ENCODE results near the gene CEP350. TPM values are rescaled to one million over a fixed set of nuclear protein-coding genes. Genes with fewer than 3 reads are reported as not detected.
"Not testable (repeated sequence)": the region's sequence is repeated elsewhere in the genome, so short reads cannot be mapped to it uniquely, and the experiment has no call there.

CEP350 gene
- total RNA-seq, 1 donor from 2014 or later, result 111 TPM

DNA sequence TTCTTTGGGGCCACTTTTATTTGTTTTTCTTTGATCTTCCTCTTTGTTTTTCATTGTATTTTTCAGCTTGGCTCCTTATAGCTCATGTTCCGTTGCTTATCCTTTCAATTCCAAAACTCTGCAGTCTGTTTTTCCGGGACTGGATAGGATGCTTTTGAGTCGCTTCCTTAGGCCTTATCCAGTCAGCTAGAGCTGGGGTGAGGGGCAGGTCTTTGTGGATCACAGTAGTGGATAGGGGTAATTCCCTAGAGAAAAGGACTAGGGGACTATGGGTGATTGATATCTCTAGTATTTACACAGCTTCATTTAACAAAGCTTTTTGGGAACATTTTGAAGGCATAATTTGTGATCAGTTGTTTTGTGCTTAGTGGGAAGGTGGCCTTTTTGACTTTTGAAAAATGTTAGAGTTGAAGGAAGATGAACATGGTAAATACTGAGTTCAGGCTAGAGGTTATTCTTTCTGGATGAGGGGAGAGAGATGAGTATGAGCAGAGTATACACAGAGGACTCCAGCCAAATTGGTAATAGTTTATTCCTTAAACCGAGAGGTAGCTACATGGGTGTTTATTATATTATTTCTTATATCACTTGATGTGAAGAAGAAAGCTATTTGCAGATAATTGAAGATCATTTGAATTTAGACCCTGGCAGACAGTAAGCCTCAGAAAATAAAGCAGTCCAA is 22.5 kb downstream of the CEP350 start:
- DNase-seq (ENCODE audit: low spot score in 2 of 2), result no peak
- FAIRE-seq, result no peak

GRCh38 chr1:179978199-179979079 is 23.8 kb downstream of the CEP350 start:
- DNase-seq (ENCODE audit: low spot score in 2 of 2), result no peak
- no peak for FAIRE-seq

DNA sequence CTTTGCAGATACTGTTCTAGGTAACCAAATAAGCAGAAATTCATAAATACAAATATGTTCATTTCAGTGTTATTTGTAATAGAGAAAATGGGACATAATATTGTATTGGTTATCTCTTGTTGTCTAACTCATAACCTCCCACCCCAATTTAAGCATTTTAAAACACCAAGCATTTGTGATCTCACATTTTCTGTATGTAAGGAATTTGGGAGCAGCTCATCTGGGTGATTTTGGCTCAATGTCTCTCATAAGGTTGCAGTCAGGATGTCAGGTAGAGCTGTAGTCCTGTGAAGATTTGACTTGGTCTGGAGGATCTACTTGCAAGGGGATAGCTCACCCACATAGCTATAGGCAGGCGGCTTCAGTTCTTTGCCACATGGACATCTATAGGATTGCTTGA is 29.5 kb downstream of the CEP350 start:
- no peak for DNase-seq (ENCODE audit: low spot score in 2 of 2)
- no peak for FAIRE-seq

- FAIRE-seq (no peak), DNase-seq (ENCODE audit: low spot score in 2 of 2) (no peak)
These were observed 30.3 kb downstream of the CEP350 start for GRCh38 chr1:179984942-179985341.

DNA sequence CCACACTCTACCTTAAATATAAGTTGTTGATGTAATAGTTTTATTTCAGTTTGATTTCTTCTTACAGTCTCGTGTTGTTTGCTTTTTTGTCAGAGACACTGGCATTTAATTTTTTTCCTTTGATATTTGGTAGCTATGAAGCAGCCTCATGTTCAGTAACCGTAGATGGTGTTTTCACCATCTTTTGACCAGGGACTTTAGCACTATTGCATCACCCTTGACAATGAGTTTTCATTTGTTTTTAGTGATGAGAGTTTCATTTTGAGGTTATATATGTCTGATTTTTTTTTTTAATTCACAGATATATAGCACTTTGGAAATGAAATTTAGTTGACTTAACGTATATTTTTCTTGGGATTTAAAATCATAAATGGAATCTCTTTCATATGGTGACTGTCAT is 36.2 kb downstream of the CEP350 start:
- no peak for FAIRE-seq

GRCh38 chr1:179995576-179995975 is 41.0 kb downstream of the CEP350 start:
- FAIRE-seq, result no peak
- no peak for DNase-seq (ENCODE audit: low spot score in 2 of 2)

More for the DNA sequence above, 36.2 kb downstream of the CEP350 start:
- no peak for DNase-seq (ENCODE audit: low spot score in 2 of 2)

GRCh38 chr1:179996099-179996498 is 41.5 kb downstream of the CEP350 start:
- no peak for FAIRE-seq
- no peak for DNase-seq (ENCODE audit: low spot score in 2 of 2)

DNA sequence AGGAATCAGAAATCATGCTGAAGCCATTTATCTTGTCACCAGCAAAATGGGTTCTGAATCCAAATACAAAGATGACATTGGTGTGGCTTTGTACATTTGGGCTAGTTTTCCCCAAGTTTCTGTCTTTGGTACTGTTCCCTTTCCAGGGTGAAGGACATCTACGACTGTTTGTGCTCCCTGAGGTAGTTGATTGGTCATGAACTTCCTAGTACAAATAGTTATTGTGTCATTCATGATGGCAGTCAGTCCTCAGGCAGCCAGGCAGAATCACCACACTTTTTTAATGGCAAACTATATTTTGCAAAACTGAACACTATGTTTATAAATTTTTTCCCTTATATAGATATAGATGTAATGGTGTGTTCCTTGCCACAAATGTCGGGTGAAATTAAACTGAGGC is 46.0 kb downstream of the CEP350 start:
- DNase-seq (ENCODE audit: low spot score in 2 of 2) (no peak), FAIRE-seq (no peak)

GRCh38 chr1:180002437-180002836 is 47.8 kb downstream of the CEP350 start:
- DNase-seq (ENCODE audit: low spot score in 2 of 2) (no peak), FAIRE-seq (no peak)

GRCh38 chr1:180003026-180003695 is 48.6 kb downstream of the CEP350 start:
- no peak for FAIRE-seq
- DNase-seq (ENCODE audit: low spot score in 2 of 2), result no peak

DNA sequence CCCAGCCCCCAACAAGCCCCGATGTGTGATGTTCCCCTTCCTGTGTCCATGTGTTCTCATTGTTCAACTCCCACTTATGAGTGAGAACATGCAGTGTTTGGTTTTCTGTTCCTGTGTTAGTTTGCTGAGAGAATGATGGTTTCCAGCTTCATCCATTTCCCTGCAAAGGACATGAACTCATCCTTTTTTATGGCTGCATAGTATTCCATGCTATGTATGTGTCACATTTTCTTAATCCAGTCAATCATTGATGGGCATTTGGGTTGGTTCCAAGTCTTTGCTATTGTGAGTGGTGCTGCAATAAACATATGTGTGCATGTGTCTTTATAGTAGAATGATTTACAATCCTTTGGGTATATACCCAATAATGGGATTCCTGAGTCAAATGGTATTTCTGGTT is 52.2 kb downstream of the CEP350 start:
- not testable (repeated sequence) for DNase-seq (ENCODE audit: low spot score in 2 of 2); FAIRE-seq

DNA sequence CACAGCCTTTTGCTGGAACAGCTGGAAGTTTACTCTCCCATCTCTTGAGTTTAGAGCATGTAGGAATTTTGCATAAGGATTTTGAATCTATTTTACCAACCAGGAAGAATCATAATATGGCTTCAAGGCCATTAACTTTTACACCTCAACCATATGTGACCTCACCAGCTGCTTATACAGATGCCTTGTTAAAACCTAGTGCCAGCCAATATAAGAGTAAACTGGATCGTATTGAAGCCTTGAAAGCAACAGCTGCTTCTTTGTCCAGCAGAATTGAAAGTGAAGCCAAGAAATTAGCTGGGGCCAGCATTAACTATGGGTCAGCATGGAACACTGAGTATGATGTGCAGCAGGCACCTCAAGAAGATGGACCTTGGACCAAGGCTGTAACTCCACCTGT is 65.4 kb downstream of the CEP350 start:
- DNase-seq (ENCODE audit: low spot score in 2 of 2) (no peak), FAIRE-seq (no peak)

- FAIRE-seq (no peak), DNase-seq (ENCODE audit: low spot score in 2 of 2) (no peak)
These were observed 71.9 kb downstream of the CEP350 start for GRCh38 chr1:180026556-180026955.

DNA sequence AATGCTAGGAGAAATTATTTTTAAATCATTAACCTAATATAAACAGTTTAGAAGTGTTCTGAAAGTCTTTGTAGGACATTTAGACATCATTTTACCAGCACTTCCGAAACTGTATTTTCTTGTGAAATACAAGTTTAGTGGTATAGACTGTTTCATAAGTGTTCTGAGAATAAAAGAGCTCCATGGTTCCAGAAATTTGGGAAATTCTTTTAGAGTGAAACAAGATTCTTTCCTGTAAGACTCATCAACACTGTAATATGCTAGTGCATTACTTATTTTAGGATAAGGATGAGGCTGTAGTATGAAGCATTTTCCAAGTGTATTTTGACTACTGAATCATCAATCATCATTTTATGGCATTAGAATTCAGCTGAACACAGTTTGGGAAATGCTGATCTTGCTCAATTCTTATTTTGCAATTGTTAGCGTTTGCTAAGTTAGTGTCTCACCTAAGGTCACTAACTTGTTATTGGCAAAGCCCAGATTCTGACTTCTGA is 73.4 kb downstream of the CEP350 start:
- DNase-seq (ENCODE audit: low spot score in 2 of 2) (no peak), FAIRE-seq (no peak)

DNA sequence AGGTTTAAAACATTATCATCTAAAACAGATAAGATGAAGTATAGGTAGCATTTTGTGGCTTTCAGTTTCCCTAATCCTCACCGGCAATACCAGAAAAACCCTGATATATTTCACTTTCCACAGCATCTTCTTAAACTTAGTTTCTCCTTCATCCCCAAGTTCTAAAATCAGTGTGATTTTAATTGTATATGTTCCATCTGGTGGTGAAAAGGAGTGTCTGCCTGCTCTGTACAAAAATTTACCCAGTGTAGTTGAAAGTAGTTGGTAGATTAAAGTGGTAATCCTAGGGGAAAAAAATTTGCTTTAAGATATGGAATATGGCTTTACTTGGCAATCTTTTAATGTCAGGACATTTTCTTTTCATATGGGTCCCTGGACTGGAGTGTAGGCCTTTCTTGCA is 74.3 kb downstream of the CEP350 start:
- DNase-seq (ENCODE audit: low spot score in 2 of 2) (no peak), FAIRE-seq (no peak)

DNA sequence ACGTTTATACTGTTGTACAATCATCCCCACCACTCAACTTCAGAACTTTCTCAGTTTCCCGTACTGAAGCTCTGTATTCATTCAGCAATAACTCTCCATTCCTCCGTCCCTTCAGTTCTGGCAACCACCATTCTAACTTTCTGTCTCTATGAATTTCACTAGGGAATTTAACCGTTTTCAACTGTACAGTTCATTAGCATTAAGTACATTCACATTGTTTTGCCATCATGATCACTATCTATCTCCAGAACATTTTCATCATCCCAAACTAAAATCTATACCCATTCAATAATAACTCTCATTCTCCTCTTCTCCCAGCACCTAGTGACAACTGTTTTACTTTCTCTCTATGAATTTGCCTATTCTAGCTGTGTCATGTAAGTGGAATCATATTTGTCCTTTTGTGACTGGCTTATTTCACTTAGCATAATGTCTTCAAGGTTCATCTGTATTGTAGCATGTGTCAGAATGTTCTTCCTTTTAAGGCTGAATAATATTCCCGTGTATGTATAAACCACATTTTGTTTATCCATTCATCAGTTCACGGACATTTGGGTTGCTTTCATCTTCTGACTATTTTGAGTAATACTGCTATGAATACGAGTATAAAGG is 75.0 kb downstream of the CEP350 start:
- FAIRE-seq (no peak), DNase-seq (ENCODE audit: low spot score in 2 of 2) (no peak)

GRCh38 chr1:180031664-180032063 is 77.1 kb downstream of the CEP350 start:
- no peak for DNase-seq (ENCODE audit: low spot score in 2 of 2)
- FAIRE-seq, result no peak

DNA sequence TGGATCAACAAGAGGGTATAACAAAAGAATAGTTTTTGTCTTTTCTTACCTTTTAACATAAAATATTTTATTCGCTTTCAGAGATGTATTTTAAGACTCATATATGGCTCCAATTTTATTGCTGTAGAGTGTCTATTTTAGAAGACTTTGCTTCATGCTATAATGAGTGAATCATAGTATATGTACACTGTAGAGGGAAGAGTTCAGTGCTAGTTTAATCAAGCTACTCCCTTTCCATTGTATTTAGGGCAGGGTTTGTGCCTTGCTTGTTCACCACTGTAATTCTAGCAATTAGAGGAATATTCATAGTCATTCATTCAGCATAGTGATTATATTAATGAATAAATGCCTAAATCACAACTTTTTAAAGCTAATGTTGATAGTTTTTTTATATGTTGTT is 78.8 kb downstream of the CEP350 start:
- DNase-seq (ENCODE audit: low spot score in 2 of 2), result no peak

GRCh38 chr1:180040034-180040433 is 85.4 kb downstream of the CEP350 start:
- FAIRE-seq, result no peak
- DNase-seq (ENCODE audit: low spot score in 2 of 2), result peak in 1 of 2 donors; percentile 5

More for the DNA sequence above, 78.8 kb downstream of the CEP350 start:
- FAIRE-seq, result no peak

- DNase-seq (ENCODE audit: low spot score in 2 of 2) (no peak), FAIRE-seq (no peak)
These were observed 87.0 kb downstream of the CEP350 start for GRCh38 chr1:180041582-180041981.
